Activated naive CD4-positive, alpha-beta T cell treated with anti-CD3 and anti-CD28 coated beads, Interleukin-2, amount 50 U/mL, for 24 hours (primary cell): ENCODE results near the gene SMG6.

Experiments
- H3K27ac Mint-ChIP-seq: one replicate; pipeline ENCODE4 v1.8.0; 2021; ENCODE audit warnings: mild to moderate bottlenecking, mixed read lengths
- H3K27me3 Mint-ChIP-seq: one replicate; pipeline ENCODE4 v1.8.0; 2021; ENCODE audit warnings: mixed read lengths
- H3K36me3 Mint-ChIP-seq: one replicate; pipeline ENCODE4 v1.8.0; 2021; ENCODE audit warnings: mixed read lengths
- H3K4me1 Mint-ChIP-seq: one replicate; pipeline ENCODE4 v1.8.0; 2021; ENCODE audit warnings: mixed read lengths
- H3K4me3 Mint-ChIP-seq: one replicate; pipeline ENCODE4 v1.8.0; 2021; ENCODE audit warnings: mild to moderate bottlenecking, mixed read lengths
- H3K9me3 Mint-ChIP-seq: one replicate; pipeline ENCODE4 v1.8.0; 2021; ENCODE audit warnings: mixed read lengths

SMG6 gene

GRCh38 chr17:2040942-2041560 is 262.5 kb downstream of the SMG6 start:
- H3K9me3 Mint-ChIP-seq = no peaks in the 10 kb centered on the region
- peaks cover 17% of the 10 kb centered on the region for H3K4me1 Mint-ChIP-seq
- no peaks in the 10 kb centered on the region for H3K27me3 Mint-ChIP-seq
- peaks cover 11% of the 10 kb centered on the region for H3K36me3 Mint-ChIP-seq
- H3K27ac Mint-ChIP-seq = no peak overlapping the region
- H3K4me3 Mint-ChIP-seq = peak overlapping the region; percentile 62

- H3K4me1 Mint-ChIP-seq = peaks cover 17% of the 10 kb centered on the region
- H3K9me3 Mint-ChIP-seq = no peaks in the 10 kb centered on the region
- no peaks in the 10 kb centered on the region for H3K27me3 Mint-ChIP-seq
- H3K27ac Mint-ChIP-seq = no peak overlapping the region
- H3K36me3 Mint-ChIP-seq = peaks cover 11% of the 10 kb centered on the region
- peak overlapping the region; percentile 62 for H3K4me3 Mint-ChIP-seq
These were observed 263.3 kb downstream of the SMG6 start for GRCh38 chr17:2040219-2040827.

- no peaks in the 10 kb centered on the region for H3K27me3 Mint-ChIP-seq
- H3K4me3 Mint-ChIP-seq = no peak overlapping the region
- H3K27ac Mint-ChIP-seq = no peak overlapping the region
- peaks cover 14% of the 10 kb centered on the region for H3K4me1 Mint-ChIP-seq
- H3K36me3 Mint-ChIP-seq = peaks cover 7% of the 10 kb centered on the region
- H3K9me3 Mint-ChIP-seq = no peaks in the 10 kb centered on the region
These were observed 266.4 kb downstream of the SMG6 start for GRCh38 chr17:2037155-2037554.

- Mint-ChIP-seq H3K36me3 (peaks cover 7% of the 10 kb centered on the region), H3K4me1 (peaks cover 21% of the 10 kb centered on the region), H3K27ac (peak overlapping the region; percentile 12), H3K9me3 (no peaks in the 10 kb centered on the region), H3K4me3 (no peak overlapping the region), H3K27me3 (no peaks in the 10 kb centered on the region)
These were observed 267.8 kb downstream of the SMG6 start for GRCh38 chr17:2035541-2036488.

- peaks cover 6% of the 10 kb centered on the region for H3K36me3 Mint-ChIP-seq
- H3K4me1 Mint-ChIP-seq = peaks cover 24% of the 10 kb centered on the region
- no peak overlapping the region for H3K27ac Mint-ChIP-seq
These were observed 268.6 kb downstream of the SMG6 start for GRCh38 chr17:2034806-2035540.

GRCh38 chr17:2034157-2034556 is 269.4 kb downstream of the SMG6 start:
- Mint-ChIP-seq H3K4me1 (peaks cover 24% of the 10 kb centered on the region), H3K36me3 (peaks cover 5% of the 10 kb centered on the region), H3K27ac (no peak overlapping the region), H3K27me3 (no peaks in the 10 kb centered on the region), H3K4me3 (no peak overlapping the region), H3K9me3 (no peaks in the 10 kb centered on the region)

More at GRCh38 chr17:2034806-2035540, 268.6 kb downstream of the SMG6 start:
- Mint-ChIP-seq H3K4me3 (no peak overlapping the region), H3K27me3 (no peaks in the 10 kb centered on the region), H3K9me3 (no peaks in the 10 kb centered on the region)

GRCh38 chr17:2033153-2033552 is 270.4 kb downstream of the SMG6 start:
- Mint-ChIP-seq H3K9me3 (no peaks in the 10 kb centered on the region), H3K27me3 (no peaks in the 10 kb centered on the region), H3K4me1 (peaks cover 24% of the 10 kb centered on the region), H3K4me3 (no peak overlapping the region), H3K27ac (no peak overlapping the region), H3K36me3 (peaks cover 5% of the 10 kb centered on the region)

- Mint-ChIP-seq H3K27ac (peak overlapping the region; percentile 89), H3K27me3 (peaks cover 9% of the 10 kb centered on the region), H3K4me3 (peak overlapping the region; percentile 94), H3K4me1 (peaks cover 29% of the 10 kb centered on the region), H3K36me3 (no peaks in the 10 kb centered on the region), H3K9me3 (no peaks in the 10 kb centered on the region)
These were observed 272.8 kb downstream of the SMG6 start for GRCh38 chr17:2030779-2031163.

- Mint-ChIP-seq H3K9me3 (no peaks in the 10 kb centered on the region), H3K4me3 (peak within 1 kb of the TSS; percentile 94), H3K36me3 (no peaks in the 10 kb centered on the region), H3K27ac (peak within 1 kb of the TSS; percentile 89), H3K4me1 (peaks cover 31% of the 10 kb centered on the region), H3K27me3 (peaks cover 12% of the 10 kb centered on the region)
These were observed 273.4 kb downstream of the SMG6 start, which contains the start of gene DPH1 for GRCh38 chr17:2029911-2030778. TSS of gene DPH1 (plus strand) at chr17:2030153. CDS start at chr17:2030170, 17 bp downstream.

GRCh38 chr17:2028737-2029136 is 274.8 kb downstream of the SMG6 start:
- no peaks in the 10 kb centered on the region for H3K9me3 Mint-ChIP-seq
- peaks cover 13% of the 10 kb centered on the region for H3K27me3 Mint-ChIP-seq
- H3K4me3 Mint-ChIP-seq = no peak overlapping the region
- H3K27ac Mint-ChIP-seq = no peak overlapping the region
- peaks cover 31% of the 10 kb centered on the region for H3K4me1 Mint-ChIP-seq
- H3K36me3 Mint-ChIP-seq = no peaks in the 10 kb centered on the region

GRCh38 chr17:2028234-2028614 is 275.4 kb downstream of the SMG6 start:
- peaks cover 13% of the 10 kb centered on the region for H3K27me3 Mint-ChIP-seq
- peaks cover 28% of the 10 kb centered on the region for H3K4me1 Mint-ChIP-seq
- H3K27ac Mint-ChIP-seq = no peak overlapping the region
- no peak overlapping the region for H3K4me3 Mint-ChIP-seq
- no peaks in the 10 kb centered on the region for H3K36me3 Mint-ChIP-seq
- H3K9me3 Mint-ChIP-seq = no peaks in the 10 kb centered on the region

- Mint-ChIP-seq H3K9me3 (no peaks in the 10 kb centered on the region), H3K4me3 (no peak overlapping the region), H3K36me3 (no peaks in the 10 kb centered on the region), H3K4me1 (peaks cover 25% of the 10 kb centered on the region), H3K27ac (peak overlapping the region; percentile 74), H3K27me3 (peaks cover 13% of the 10 kb centered on the region)
These were observed 275.9 kb downstream of the SMG6 start for GRCh38 chr17:2027528-2028233.

- peaks cover 13% of the 10 kb centered on the region for H3K4me1 Mint-ChIP-seq
- H3K9me3 Mint-ChIP-seq = no peaks in the 10 kb centered on the region
- peaks cover 13% of the 10 kb centered on the region for H3K27me3 Mint-ChIP-seq
- peak overlapping the region; percentile 80 for H3K4me3 Mint-ChIP-seq
- no peak overlapping the region for H3K27ac Mint-ChIP-seq
- no peaks in the 10 kb centered on the region for H3K36me3 Mint-ChIP-seq
These were observed 277.8 kb downstream of the SMG6 start for GRCh38 chr17:2025622-2026309.
